ENCODE data around the gene SMYD2. TPM values are rescaled to one million over a fixed set of nuclear protein-coding genes. Genes with fewer than 3 reads are reported as not detected.

SMYD2 gene
- total RNA-seq, 2 donors from 2014 or later: 35.2 to 50.9 TPM

- Mint-ChIP-seq H3K9me3 (no peaks in the 10 kb centered on the region), H3K27me3 (no peaks in the 10 kb centered on the region), H3K4me3 (no peak overlapping the region), H3K27ac (no peak overlapping the region), H3K36me3 (ENCODE audit: low read depth) (peaks cover 66% of the 10 kb centered on the region), H3K4me1 (no peaks in the 10 kb centered on the region)
- ATAC-seq (replicated peaks): no peak
These were observed 57.3 kb downstream of the SMYD2 start for GRCh38 chr1:214338212-214338611.

DNA sequence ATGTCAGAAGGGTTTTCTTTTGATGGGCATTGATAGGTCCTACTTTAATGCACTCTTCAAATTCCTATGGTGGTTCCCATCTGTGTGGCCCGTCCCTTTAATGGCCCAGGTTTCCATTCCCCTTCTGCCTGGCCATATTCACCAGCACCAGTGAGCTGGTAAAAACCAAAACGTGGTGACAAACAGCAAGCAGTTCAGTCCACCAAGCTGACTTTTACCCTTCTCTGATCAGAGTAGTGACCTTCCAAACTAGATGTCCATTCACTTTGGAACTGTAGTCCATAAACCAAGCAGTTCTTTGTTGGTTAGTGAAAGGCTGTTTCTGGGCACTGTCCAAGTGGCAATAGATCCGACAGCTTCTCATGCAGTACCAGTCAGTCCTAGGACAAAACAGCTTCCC lies 60.5 kb downstream of the SMYD2 start:
- H3K4me3 Mint-ChIP-seq: no peak overlapping the region
- H3K27ac Mint-ChIP-seq: no peak overlapping the region
- peaks cover 11% of the 10 kb centered on the region for H3K9me3 Mint-ChIP-seq
- no peaks in the 10 kb centered on the region for H3K27me3 Mint-ChIP-seq
- H3K36me3 Mint-ChIP-seq (ENCODE audit: low read depth): peaks cover 62% of the 10 kb centered on the region
- ATAC-seq (replicated peaks): no peak
- H3K4me1 Mint-ChIP-seq: no peaks in the 10 kb centered on the region

DNA sequence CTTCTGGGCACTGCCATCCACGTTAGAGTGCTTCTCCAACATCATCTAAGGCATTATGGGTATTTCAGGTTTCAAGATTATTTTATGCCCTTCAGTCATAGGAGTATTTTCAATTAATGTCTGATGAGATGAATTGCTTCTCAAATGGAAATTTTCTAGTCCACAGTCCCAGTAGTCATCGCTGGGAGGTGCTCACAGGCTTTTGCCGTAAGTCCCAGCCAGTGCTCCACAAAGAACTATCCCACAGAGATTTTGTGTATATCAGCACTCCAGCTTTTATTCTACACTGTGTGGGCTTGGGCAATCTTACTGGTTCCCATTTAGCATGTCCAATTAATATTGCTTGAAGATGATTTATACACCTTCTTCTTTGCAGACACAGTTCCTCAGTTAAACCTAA lies 61.0 kb downstream of the SMYD2 start:
- H3K4me1 Mint-ChIP-seq: no peaks in the 10 kb centered on the region
- ATAC-seq (replicated peaks): no peak
- H3K9me3 Mint-ChIP-seq: peaks cover 11% of the 10 kb centered on the region
- no peaks in the 10 kb centered on the region for H3K27me3 Mint-ChIP-seq
- H3K36me3 Mint-ChIP-seq (ENCODE audit: low read depth): peaks cover 57% of the 10 kb centered on the region
- H3K27ac Mint-ChIP-seq: no peak overlapping the region
- H3K4me3 Mint-ChIP-seq: no peak overlapping the region

DNA sequence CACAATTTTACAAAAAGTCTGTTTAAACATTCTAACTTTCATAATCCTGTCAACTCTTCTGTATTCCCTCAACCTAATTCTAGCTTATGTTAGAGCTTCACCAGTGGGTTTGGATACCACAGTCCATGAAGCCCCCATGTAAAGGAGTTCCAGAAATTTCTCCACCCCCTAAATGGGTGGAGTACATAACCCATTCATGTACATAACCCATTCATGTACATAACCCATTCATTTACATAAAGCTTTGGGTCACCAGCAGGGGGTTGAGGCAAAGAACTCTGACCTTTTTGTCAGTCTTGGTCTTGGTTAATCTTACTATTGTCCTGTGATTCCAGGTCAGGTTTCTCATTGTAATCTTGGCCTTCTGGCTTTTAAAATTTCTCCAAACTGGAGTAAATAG lies 61.6 kb downstream of the SMYD2 start:
- Mint-ChIP-seq H3K4me1 (no peaks in the 10 kb centered on the region), H3K9me3 (peaks cover 11% of the 10 kb centered on the region), H3K27me3 (no peaks in the 10 kb centered on the region), H3K36me3 (ENCODE audit: low read depth) (peaks cover 51% of the 10 kb centered on the region), H3K4me3 (no peak overlapping the region), H3K27ac (no peak overlapping the region)
- no peak for ATAC-seq (replicated peaks)

- Mint-ChIP-seq H3K27me3 (no peaks in the 10 kb centered on the region), H3K4me1 (no peaks in the 10 kb centered on the region), H3K27ac (no peak overlapping the region), H3K4me3 (no peak overlapping the region), H3K9me3 (peaks cover 11% of the 10 kb centered on the region), H3K36me3 (ENCODE audit: low read depth) (peaks cover 34% of the 10 kb centered on the region)
- peak; percentile 31 for ATAC-seq (replicated peaks)
These were observed 63.9 kb downstream of the SMYD2 start for GRCh38 chr1:214344897-214345296.

GRCh38 chr1:214349008-214349407 lies 68.0 kb downstream of the SMYD2 start:
- H3K9me3 Mint-ChIP-seq: peaks cover 8% of the 10 kb centered on the region
- H3K4me3 Mint-ChIP-seq: no peak overlapping the region
- H3K36me3 Mint-ChIP-seq (ENCODE audit: low read depth): peaks cover 12% of the 10 kb centered on the region
- H3K27me3 Mint-ChIP-seq: no peaks in the 10 kb centered on the region
- no peaks in the 10 kb centered on the region for H3K4me1 Mint-ChIP-seq
- ATAC-seq (replicated peaks): no peak
- no peak overlapping the region for H3K27ac Mint-ChIP-seq

DNA sequence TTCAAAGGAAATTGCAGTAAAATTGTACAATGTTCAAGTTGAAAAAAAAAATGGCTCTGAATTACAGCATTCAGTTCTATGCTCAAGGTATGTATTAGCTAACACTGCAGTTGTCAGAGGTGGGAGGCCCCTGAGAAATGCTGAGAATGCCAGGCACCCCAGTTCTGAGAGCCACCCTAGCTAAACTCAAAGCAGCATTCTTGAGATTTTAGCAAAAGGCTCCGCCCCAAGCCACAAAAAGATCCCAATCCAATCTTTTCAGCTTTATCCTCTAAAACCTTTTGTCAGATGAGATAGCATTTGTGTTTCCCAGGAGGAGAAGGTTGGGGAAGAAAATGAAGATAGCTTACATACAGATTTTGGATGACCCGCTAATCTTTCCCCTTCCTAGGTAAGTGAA lies 68.8 kb downstream of the SMYD2 start:
- H3K27ac Mint-ChIP-seq: no peak overlapping the region
- H3K9me3 Mint-ChIP-seq: peaks cover 3% of the 10 kb centered on the region
- H3K27me3 Mint-ChIP-seq: no peaks in the 10 kb centered on the region
- peaks cover 5% of the 10 kb centered on the region for H3K36me3 Mint-ChIP-seq (ENCODE audit: low read depth)
- no peak for ATAC-seq (replicated peaks)
- no peak overlapping the region for H3K4me3 Mint-ChIP-seq
- no peaks in the 10 kb centered on the region for H3K4me1 Mint-ChIP-seq

GRCh38 chr1:214351551-214352277 lies 70.8 kb downstream of the SMYD2 start:
- H3K27ac Mint-ChIP-seq: no peak overlapping the region
- H3K4me1 Mint-ChIP-seq: no peaks in the 10 kb centered on the region
- H3K36me3 Mint-ChIP-seq (ENCODE audit: low read depth): no peaks in the 10 kb centered on the region
- H3K4me3 Mint-ChIP-seq: no peak overlapping the region
- H3K27me3 Mint-ChIP-seq: no peaks in the 10 kb centered on the region
- H3K9me3 Mint-ChIP-seq: no peaks in the 10 kb centered on the region
- ATAC-seq (replicated peaks): no peak

- Mint-ChIP-seq H3K27me3 (no peaks in the 10 kb centered on the region), H3K36me3 (ENCODE audit: low read depth) (no peaks in the 10 kb centered on the region)
- no peak for ATAC-seq (replicated peaks)
These were observed 71.9 kb downstream of the SMYD2 start for GRCh38 chr1:214352838-214353237.

DNA sequence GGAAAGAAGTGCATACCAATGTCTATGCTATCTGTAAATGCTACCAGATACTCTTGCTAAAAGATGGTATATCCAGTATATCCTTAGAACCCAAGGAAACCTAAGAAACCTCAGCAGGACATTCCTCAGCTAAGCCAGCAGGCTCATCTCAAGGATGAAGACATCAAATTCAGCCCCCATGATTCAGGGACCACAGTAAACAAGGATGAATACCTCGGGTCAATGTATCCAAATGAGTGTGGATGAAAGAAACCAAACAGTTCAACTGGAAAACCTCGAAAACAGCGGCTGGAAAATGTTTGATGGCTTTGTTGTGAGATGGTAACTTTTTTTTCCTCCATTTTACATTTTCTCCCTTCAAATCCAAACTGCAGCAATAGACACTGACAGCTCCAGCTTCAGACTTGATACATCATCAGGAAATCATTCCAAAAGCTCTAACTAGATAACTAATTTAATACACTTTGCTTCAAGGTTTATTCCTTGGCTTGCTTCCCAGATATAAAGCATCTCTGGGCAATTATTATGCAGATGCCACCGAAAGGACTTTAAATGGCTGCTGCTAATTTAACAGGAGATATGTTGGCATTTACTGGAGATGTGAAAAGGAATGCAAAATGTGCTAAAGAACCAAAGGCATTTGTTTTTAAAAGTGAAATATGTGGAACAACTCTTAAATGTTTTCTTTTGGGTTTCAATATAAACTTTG lies 73.6 kb downstream of the SMYD2 start:
- Mint-ChIP-seq H3K9me3 (no peaks in the 10 kb centered on the region), H3K4me1 (no peaks in the 10 kb centered on the region), H3K27ac (no peak overlapping the region), H3K27me3 (no peaks in the 10 kb centered on the region), H3K4me3 (no peak overlapping the region), H3K36me3 (ENCODE audit: low read depth) (no peaks in the 10 kb centered on the region)
- no peak for ATAC-seq (replicated peaks)

More at GRCh38 chr1:214352838-214353237, 71.9 kb downstream of the SMYD2 start:
- no peak overlapping the region for H3K27ac Mint-ChIP-seq
- no peaks in the 10 kb centered on the region for H3K4me1 Mint-ChIP-seq
- H3K9me3 Mint-ChIP-seq: no peaks in the 10 kb centered on the region
- H3K4me3 Mint-ChIP-seq: no peak overlapping the region

DNA sequence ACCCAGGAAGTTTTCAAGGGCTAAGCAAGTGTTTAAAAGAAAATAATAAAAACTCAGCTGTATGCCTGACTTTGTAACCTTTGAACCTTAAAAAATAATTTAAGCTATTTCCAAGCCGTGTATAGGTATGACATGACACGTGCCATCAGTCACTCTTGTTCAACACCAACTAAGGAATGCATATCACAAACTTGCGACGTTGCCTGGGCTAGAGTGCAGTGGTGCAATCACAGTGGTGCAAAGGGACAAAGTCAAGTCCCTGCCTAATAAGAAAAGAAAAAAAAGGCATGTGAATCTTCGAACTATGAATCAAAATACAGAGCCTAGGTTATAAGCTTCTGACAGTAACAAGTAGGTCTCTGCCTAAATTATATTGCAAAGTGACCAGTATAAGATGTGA lies 79.2 kb downstream of the SMYD2 start:
- no peak for ATAC-seq (replicated peaks)
- Mint-ChIP-seq H3K36me3 (ENCODE audit: low read depth) (no peaks in the 10 kb centered on the region), H3K27me3 (peaks cover 25% of the 10 kb centered on the region), H3K9me3 (no peaks in the 10 kb centered on the region), H3K27ac (no peak overlapping the region), H3K4me1 (peaks cover 4% of the 10 kb centered on the region), H3K4me3 (no peak overlapping the region)

- H3K4me3 Mint-ChIP-seq: no peak overlapping the region
- H3K36me3 Mint-ChIP-seq (ENCODE audit: low read depth): no peaks in the 10 kb centered on the region
- H3K27ac Mint-ChIP-seq: no peak overlapping the region
- peaks cover 4% of the 10 kb centered on the region for H3K4me1 Mint-ChIP-seq
- peaks cover 25% of the 10 kb centered on the region for H3K27me3 Mint-ChIP-seq
- H3K9me3 Mint-ChIP-seq: no peaks in the 10 kb centered on the region
- ATAC-seq (replicated peaks): peak; percentile 90
These were observed 79.7 kb downstream of the SMYD2 start for GRCh38 chr1:214360525-214361164.

- no peak overlapping the region for H3K4me3 Mint-ChIP-seq
- H3K9me3 Mint-ChIP-seq: no peaks in the 10 kb centered on the region
- no peak for ATAC-seq (replicated peaks)
- peaks cover 29% of the 10 kb centered on the region for H3K27me3 Mint-ChIP-seq
- peaks cover 4% of the 10 kb centered on the region for H3K4me1 Mint-ChIP-seq
- no peak overlapping the region for H3K27ac Mint-ChIP-seq
- no peaks in the 10 kb centered on the region for H3K36me3 Mint-ChIP-seq (ENCODE audit: low read depth)
These were observed 80.7 kb downstream of the SMYD2 start for GRCh38 chr1:214361636-214362035.

GRCh38 chr1:214362188-214362882 lies 81.4 kb downstream of the SMYD2 start:
- Mint-ChIP-seq H3K9me3 (no peaks in the 10 kb centered on the region), H3K36me3 (ENCODE audit: low read depth) (no peaks in the 10 kb centered on the region), H3K4me1 (peaks cover 4% of the 10 kb centered on the region), H3K4me3 (no peak overlapping the region), H3K27me3 (peaks cover 29% of the 10 kb centered on the region), H3K27ac (no peak overlapping the region)
- ATAC-seq (replicated peaks): no peak
